Uterus (tissue), 4 donors: Measurements from ENCODE around the gene SBF2. TPM values are rescaled to one million over a fixed set of nuclear protein-coding genes. Genes with fewer than 3 reads are reported as not detected.

ENCODE experiments used
- DNase-seq, 2 donors: peaks; one replicate each; pipeline ENCODE4 v3.0.0-alpha.2; 2019 to 2020
- H3K27ac ChIP-seq, 2 donors: fragments of 200-600 bp; sonication (generic); 1 replicate in 1 of 2; 2 replicates in 1 of 2; pipeline ENCODE4 v1.5.1; 2016 to 2018
- H3K27me3 ChIP-seq, 2 donors: fragments of 200-600 bp; sonication (generic); one replicate each; pipeline ENCODE4 v1.5.1; 2018 to 2019; ENCODE audit warnings: control low read depth in 1 of 2
- H3K36me3 ChIP-seq, 2 donors: fragments of 200-600 bp; sonication (generic); one replicate each; pipeline ENCODE4 v1.5.1; 2019; ENCODE audit warnings: control low read depth in 1 of 2
- H3K4me1 ChIP-seq, 2 donors: fragments of 200-600 bp; sonication (generic); one replicate each; pipeline ENCODE4 v1.5.1; 2018 to 2019; ENCODE audit warnings: control low read depth in 1 of 2
- H3K4me3 ChIP-seq, 2 donors: fragments of 200-600 bp; sonication (generic); 1 replicate in 1 of 2; 2 replicates in 1 of 2; pipeline ENCODE4 v1.5.1; 2018 to 2019; ENCODE audit warnings: mild to moderate bottlenecking in 1 of 2
- H3K9me3 ChIP-seq, 2 donors: fragments of 200-600 bp; sonication (generic); one replicate each; pipeline ENCODE4 v1.5.1; 2019; ENCODE audit warnings: control low read depth in 1 of 2
- POLR2A ChIP-seq, 2 donors: fragments of 450-650 bp; IDR thresholded peaks; one replicate each; pipeline ENCODE4 v1.6.1; 2016; ENCODE audit warnings: antibody characterized with exemption in 2 of 2, mild to moderate bottlenecking in 1 of 2, moderate library complexity in 1 of 2
- intact Hi-C: fragments of 100-400 bp; cut with DNase I; formaldehyde crosslinking; loops from one replicate; pipeline ENCODE4 v1.15.1; 2023; ENCODE audit warnings: low total_unique reads
- total RNA-seq, 4 donors: library from RNA; depleted of rRNA in 3 of 4; stranded (reverse); fragments of >200 nt in 3 of 4; gene quantifications; one replicate each; pipeline versions ENCODE4 v1.1.0 to v1.2.4, GENCODE V29; 2014 to 2023
- TF ChIP-seq, protein P1 (sequence below), 4 experiments: fragments of 200-600 bp in 2 of 4; fragments of 450-650 bp in 2 of 4; sonication (generic) in 2 of 4; IDR thresholded peaks; one replicate each; pipeline ENCODE4 v1.5.1; 2016 to 2019; ENCODE audit warnings: antibody characterized with exemption in 4 of 4, mild to moderate bottlenecking in 2 of 4, moderate library complexity in 1 of 4
- donor health status: DM: yes; HTN: yes; CAD: no.

The SBF2 gene
- total RNA-seq, 4 donors from 2014 or later = 45.0 to 202 (median 98.0) TPM

DNA sequence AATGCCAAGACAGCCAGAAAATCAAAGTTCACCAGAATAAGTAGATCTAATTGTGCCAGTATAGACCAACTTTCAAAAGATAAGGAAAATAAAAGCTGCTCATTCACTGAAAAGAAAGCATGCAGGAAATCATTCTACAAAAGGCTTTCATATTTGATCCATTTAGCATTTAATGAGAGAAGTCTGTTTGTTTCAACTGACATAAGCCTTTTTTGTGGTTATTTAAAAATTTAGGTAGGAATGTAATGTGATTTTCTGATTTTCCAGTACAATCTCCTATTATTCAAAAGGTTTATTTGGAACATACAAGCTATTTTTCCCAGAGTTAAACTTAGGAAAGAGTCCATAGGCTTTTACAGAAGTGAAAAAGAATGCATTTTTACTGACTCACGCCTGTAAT, 92.7 kb downstream of the SBF2 start:
- intact Hi-C loops = loop anchor here (10.0 kb wide), 1 partner anchor 103 kb away; the partner anchor contains the start of gene ADM
- TF ChIP-seq, protein P1, sequence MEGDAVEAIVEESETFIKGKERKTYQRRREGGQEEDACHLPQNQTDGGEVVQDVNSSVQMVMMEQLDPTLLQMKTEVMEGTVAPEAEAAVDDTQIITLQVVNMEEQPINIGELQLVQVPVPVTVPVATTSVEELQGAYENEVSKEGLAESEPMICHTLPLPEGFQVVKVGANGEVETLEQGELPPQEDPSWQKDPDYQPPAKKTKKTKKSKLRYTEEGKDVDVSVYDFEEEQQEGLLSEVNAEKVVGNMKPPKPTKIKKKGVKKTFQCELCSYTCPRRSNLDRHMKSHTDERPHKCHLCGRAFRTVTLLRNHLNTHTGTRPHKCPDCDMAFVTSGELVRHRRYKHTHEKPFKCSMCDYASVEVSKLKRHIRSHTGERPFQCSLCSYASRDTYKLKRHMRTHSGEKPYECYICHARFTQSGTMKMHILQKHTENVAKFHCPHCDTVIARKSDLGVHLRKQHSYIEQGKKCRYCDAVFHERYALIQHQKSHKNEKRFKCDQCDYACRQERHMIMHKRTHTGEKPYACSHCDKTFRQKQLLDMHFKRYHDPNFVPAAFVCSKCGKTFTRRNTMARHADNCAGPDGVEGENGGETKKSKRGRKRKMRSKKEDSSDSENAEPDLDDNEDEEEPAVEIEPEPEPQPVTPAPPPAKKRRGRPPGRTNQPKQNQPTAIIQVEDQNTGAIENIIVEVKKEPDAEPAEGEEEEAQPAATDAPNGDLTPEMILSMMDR (IDR thresholded peaks at IDR 0.05) = no peak
- TF ChIP-seq POLR2A (IDR thresholded peaks at IDR 0.05) = no peak
- no peak overlapping the region for H3K4me3 ChIP-seq
- no peaks in the 10 kb centered on the region for H3K4me1 ChIP-seq
- no peak for DNase-seq
- H3K27ac ChIP-seq = no peak overlapping the region
- H3K27me3 ChIP-seq = no peaks in the 10 kb centered on the region
- H3K9me3 ChIP-seq = no peaks in the 10 kb centered on the region
- H3K36me3 ChIP-seq = no peaks in the 10 kb centered on the region

- intact Hi-C loops = no loop called here
- DNase-seq = no peak
- Histone ChIP-seq H3K27me3 (no peaks in the 10 kb centered on the region), H3K27ac (no peak overlapping the region), H3K4me3 (no peak overlapping the region), H3K36me3 (no peaks in the 10 kb centered on the region), H3K4me1 (no peaks in the 10 kb centered on the region), H3K9me3 (no peaks in the 10 kb centered on the region)
- no peak for TF ChIP-seq POLR2A (IDR thresholded peaks at IDR 0.05)
These were observed 96.9 kb downstream of the SBF2 start for GRCh38 chr11:10197091-10197490.

DNA sequence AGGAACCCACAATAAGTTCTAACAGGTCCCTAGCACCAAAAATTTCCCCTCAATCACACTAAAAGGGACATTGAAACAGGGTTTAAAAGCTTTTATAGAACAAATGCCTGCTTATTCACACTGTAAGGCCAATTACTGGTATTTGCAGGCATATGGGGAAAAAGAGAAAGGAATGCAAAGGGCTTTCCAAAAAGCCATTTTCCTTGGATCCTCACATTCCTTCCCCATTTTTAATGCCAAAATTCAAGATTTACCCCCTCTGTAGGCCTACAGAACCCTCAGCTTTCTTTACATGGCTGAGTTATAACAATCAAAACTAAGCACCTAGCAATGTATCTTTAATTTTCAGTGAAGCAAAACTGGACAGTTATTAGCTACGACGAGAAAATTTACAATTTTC, 102.0 kb downstream of the SBF2 start:
- intact Hi-C loops = no loop called here
- TF ChIP-seq, protein P1 (IDR thresholded peaks at IDR 0.05) = no peak
- no peak for TF ChIP-seq POLR2A (IDR thresholded peaks at IDR 0.05)
- H3K9me3 ChIP-seq = no peaks in the 10 kb centered on the region
- no peaks in the 10 kb centered on the region for H3K36me3 ChIP-seq
- no peak overlapping the region for H3K4me3 ChIP-seq
- no peaks in the 10 kb centered on the region for H3K4me1 ChIP-seq
- DNase-seq = no peak
- no peaks in the 10 kb centered on the region for H3K27me3 ChIP-seq
- H3K27ac ChIP-seq = no peak overlapping the region

DNA sequence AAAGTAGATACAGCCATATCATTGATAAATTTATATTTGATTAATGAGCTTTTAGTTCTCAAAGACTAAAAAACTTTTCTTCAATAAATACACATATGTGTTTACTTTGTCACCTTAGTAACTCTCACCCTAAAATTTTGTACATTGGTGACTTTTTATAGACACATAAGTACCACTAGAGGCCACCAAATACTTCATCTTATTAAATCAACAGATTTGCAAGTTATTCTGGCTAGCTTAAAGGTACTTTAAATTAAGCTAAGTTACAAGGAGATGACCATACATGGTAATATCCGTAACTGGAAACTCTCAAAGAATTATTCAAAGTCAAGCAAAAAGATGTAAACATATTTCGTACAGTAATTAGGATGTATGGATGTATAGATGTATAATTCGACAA, 112.2 kb downstream of the SBF2 start:
- intact Hi-C loops = no loop called here
- Histone ChIP-seq H3K9me3 (no peaks in the 10 kb centered on the region), H3K4me3 (no peak overlapping the region), H3K4me1 (no peaks in the 10 kb centered on the region), H3K27ac (no peak overlapping the region), H3K36me3 (no peaks in the 10 kb centered on the region), H3K27me3 (no peaks in the 10 kb centered on the region)
- TF ChIP-seq, protein P1 (IDR thresholded peaks at IDR 0.05) = no peak
- no peak for TF ChIP-seq POLR2A (IDR thresholded peaks at IDR 0.05)
- DNase-seq = no peak

DNA sequence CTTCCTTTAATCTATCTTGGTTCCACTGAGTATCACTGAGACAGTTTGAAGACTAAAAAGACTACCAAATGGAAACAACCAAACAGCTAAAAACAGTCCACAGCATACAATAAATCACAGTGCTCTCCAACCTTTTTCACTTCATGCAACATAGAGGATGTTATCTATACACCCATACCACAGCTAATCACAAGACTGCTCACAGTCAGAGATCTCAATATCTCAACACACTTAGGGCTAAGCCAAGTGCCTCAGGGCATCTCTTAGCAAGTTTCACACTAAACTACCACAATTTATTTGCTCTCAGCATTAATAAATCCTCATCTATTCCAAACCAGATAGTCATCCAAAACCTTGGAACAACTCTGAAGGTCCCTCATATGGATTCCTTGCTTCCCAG, 129.4 kb downstream of the SBF2 start:
- Histone ChIP-seq H3K4me1 (no peaks in the 10 kb centered on the region), H3K27ac (peak overlapping the region in 1 of 2 donors; percentile 8), H3K36me3 (no peaks in the 10 kb centered on the region), H3K27me3 (no peaks in the 10 kb centered on the region), H3K4me3 (no peak overlapping the region), H3K9me3 (no peaks in the 10 kb centered on the region)
- TF ChIP-seq, protein P1 (IDR thresholded peaks at IDR 0.05) = no peak
- no peak for TF ChIP-seq POLR2A (IDR thresholded peaks at IDR 0.05)
- intact Hi-C loops = no loop called here
- no peak for DNase-seq

DNA sequence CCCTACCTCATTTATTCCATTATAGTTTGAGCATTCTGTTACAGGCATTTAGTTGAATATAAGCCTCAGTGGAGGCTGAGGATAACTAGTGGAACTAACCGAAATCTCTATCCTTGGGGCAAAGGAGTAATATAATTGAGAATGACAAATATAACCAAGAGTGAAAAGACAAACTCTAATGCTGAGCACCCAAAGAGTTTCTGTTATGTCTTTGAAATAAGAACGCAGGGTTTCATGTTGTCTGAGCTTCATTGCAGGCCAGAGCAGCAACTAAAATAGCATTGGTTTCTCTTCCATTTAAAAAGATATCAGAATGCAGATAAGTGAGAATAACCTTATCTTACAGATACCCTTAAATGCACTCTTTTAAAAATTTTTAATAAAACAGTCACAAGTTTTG, 131.8 kb downstream of the SBF2 start:
- Histone ChIP-seq H3K9me3 (peaks cover 0 to 9% of the 10 kb centered on the region in 2 donors), H3K27ac (no peak overlapping the region), H3K27me3 (no peaks in the 10 kb centered on the region), H3K36me3 (no peaks in the 10 kb centered on the region), H3K4me1 (no peaks in the 10 kb centered on the region), H3K4me3 (no peak overlapping the region)
- intact Hi-C loops = no loop called here
- no peak for TF ChIP-seq POLR2A (IDR thresholded peaks at IDR 0.05)
- TF ChIP-seq, protein P1 (IDR thresholded peaks at IDR 0.05) = no peak
- DNase-seq = no peak
